BJ (cell line): ENCODE measurements around the gene ATG5. TPM values are rescaled to one million over a fixed set of nuclear protein-coding genes. Genes with fewer than 3 reads are reported as not detected.

Source experiments
- CTCF ChIA-PET: fragments of 350-600 bp; formaldehyde crosslinking; extraction: SDS; loops from one replicate; lab custom pipeline; 2021; ENCODE audit warnings: antibody characterized with exemption, inconsistent platforms; lab: Yijun Ruan, JAX
- POLR2A ChIA-PET: fragments of 300-600 bp; sonication (Branson Sonifier 250); formaldehyde crosslinking; extraction: SDS; loops from one replicate; lab custom pipeline; 2021; ENCODE audit warnings: antibody characterized with exemption; lab: Charles Lee
- DNase-seq: peaks from one replicate; pipeline ENCODE4 v3.0.0-alpha.2; 2011; ENCODE audit warnings: low read depth
- H3K27me3 ChIP-seq: 2 replicates; pipeline ENCODE4 v1.6.0; 2011; ENCODE audit warnings: low read length; ENCODE audit not compliant: control insufficient read depth, insufficient read depth
- H3K36me3 ChIP-seq: 2 replicates; pipeline ENCODE4 v1.5.1; 2011; ENCODE audit warnings: low read length; ENCODE audit not compliant: control insufficient read depth, insufficient read depth
- H3K4me3 ChIP-seq: 2 replicates; pipeline ENCODE4 v1.5.1; 2011; ENCODE audit warnings: low read depth, mild to moderate bottlenecking, control low read depth, low read length
- CTCF ChIP-seq: IDR thresholded peaks from 2 replicates; pipeline ENCODE4 v1.5.1; 2011; ENCODE audit warnings: low read depth, mild to moderate bottlenecking, control low read depth, inconsistent platforms, low read length, moderate library complexity; ENCODE audit not compliant: insufficient read depth
- polyA plus RNA-seq: library from polyadenylated mRNA; depleted of rRNA; stranded (reverse); fragments of >200 nt; gene quantifications from 2 replicates; pipeline ENCODE4 v1.2.3, GENCODE V29; 2011

ATG5 gene
- polyA plus RNA-seq, 1 experiment, result 18.6 TPM

- ChIA-PET CTCF (no interaction called here), POLR2A (no interaction called here)
- no peaks in the 10 kb centered on the region for H3K27me3 ChIP-seq
- no peak for DNase-seq
- no peak for TF ChIP-seq CTCF
- no peak overlapping the region for H3K4me3 ChIP-seq
- H3K36me3 ChIP-seq, result no peaks in the 10 kb centered on the region
These were observed 98.9 kb downstream of the ATG5 start for GRCh38 chr6:106226676-106227075.

DNA sequence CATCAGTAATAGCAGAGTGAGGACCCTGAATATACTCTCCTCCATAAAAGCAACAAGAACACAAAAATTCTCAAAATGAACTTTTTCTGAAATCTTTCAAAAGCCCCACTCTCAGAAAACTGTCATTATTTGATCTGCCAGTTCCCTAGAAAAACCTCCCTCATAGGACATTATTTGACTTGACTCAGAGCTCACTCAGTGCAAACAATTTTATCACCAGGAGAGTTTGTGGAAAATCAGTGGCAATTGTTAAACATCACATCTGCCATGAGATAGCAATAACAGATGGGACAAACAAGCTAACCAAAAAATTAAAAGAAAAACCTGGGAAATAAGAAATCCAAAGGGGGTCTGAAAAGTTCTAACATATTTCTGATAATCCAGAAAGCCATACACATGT, 100.0 kb downstream of the ATG5 start:
- TF ChIP-seq CTCF, result no peak
- Histone ChIP-seq H3K36me3 (no peaks in the 10 kb centered on the region), H3K27me3 (no peaks in the 10 kb centered on the region), H3K4me3 (no peak overlapping the region)
- ChIA-PET POLR2A (no interaction called here), CTCF (no interaction called here)
- DNase-seq, result no peak

DNA sequence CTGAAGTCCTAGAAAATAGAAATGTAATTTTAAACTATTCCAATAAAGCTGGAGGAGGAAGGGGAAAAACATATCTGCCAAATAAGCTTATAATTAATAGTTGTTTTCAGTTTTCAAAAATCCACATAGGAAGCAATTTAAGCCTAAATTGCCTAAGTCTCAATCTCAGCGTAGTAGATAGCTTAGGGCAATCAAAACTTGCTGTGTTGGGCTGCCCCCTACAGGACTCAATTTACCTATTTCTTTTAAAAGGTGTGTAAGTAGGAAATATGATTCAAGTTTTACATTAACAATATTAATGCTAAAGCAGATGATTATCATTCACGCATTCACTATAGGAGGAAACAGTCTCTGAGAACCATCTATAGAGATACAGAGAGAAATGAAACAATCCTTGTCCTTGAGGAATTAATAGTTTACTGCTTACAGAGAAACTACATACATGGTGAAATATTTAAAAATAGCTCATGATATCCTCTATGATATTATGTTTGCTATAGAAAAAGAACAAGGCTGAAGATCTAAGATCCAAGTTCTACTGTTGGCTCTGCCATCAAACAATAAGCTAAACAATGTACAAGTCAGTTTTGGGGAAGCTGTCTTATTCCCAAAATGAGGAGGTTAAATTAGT, 102.1 kb downstream of the ATG5 start:
- H3K27me3 ChIP-seq, result no peaks in the 10 kb centered on the region
- peak; percentile 35 for DNase-seq
- no peak overlapping the region for H3K4me3 ChIP-seq
- ChIA-PET CTCF (interaction anchor here (0.5 to 4.2 kb wide), 33 partner anchors 10 to 793 kb away, joined by 3 to 37 read pairs (median 4); no protein-coding TSS in a partner anchor), POLR2A (interaction anchor here (0.6 kb wide), 1 partner anchor 229 kb away, joined by 3 read pairs; no protein-coding TSS in a partner anchor)
- no peaks in the 10 kb centered on the region for H3K36me3 ChIP-seq
- peak; percentile 63 for TF ChIP-seq CTCF

DNA sequence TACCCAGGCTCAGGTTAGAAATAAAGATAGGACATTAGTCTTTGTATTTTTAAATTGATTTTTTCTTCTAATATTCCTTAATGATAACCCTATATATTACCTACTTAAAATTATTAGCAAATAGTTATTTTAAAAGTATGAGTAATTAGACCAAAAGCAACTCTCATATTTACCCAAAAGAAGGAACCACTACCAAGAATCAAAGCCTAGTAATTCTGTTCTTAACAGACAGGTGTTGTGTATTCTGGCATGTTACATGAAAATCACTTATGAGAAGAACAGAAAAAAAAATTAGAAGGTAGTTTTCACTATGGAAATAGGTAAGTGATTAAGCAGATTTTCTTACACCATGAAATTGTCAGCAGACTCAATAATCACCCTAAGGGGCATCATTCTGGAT, 105.1 kb downstream of the ATG5 start:
- DNase-seq, result no peak
- TF ChIP-seq CTCF, result no peak
- ChIA-PET CTCF (interaction anchor here (0.9 to 1.5 kb wide), 2 partner anchors 231 to 789 kb away, joined by 3 to 4 read pairs; no protein-coding TSS in a partner anchor), POLR2A (interaction anchor here (0.5 kb wide), 1 partner anchor 77 kb away, joined by 3 read pairs; no protein-coding TSS in a partner anchor)
- no peaks in the 10 kb centered on the region for H3K27me3 ChIP-seq
- H3K4me3 ChIP-seq, result no peak overlapping the region
- no peaks in the 10 kb centered on the region for H3K36me3 ChIP-seq

DNA sequence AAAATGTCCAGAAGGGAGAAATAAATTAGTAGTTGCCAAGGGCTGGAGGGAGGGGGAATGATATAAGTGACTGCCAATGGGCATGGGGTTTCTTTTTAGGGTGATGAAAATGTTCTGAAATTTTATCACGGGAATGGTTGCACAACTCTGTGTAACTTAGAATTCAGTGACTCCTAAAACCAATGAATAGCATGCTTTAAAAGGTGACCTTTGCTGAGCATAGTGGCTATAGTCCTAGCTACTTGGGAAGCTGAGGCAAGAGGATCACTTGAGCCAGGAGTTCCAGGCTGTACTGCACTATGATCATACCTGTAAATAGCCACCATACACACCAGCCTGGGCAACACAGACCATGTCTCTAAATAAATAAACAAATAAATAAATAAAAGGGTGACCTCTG, 109.0 kb downstream of the ATG5 start:
- Histone ChIP-seq H3K27me3 (no peaks in the 10 kb centered on the region), H3K36me3 (no peaks in the 10 kb centered on the region), H3K4me3 (no peak overlapping the region)
- ChIA-PET CTCF (interaction anchor here (1.0 kb wide), 1 partner anchor 126 kb away, joined by 3 read pairs; no protein-coding TSS in a partner anchor), POLR2A (no interaction called here)
- no peak for TF ChIP-seq CTCF
- no peak for DNase-seq
